ENCODE results near the gene ATG9B.

DNA sequence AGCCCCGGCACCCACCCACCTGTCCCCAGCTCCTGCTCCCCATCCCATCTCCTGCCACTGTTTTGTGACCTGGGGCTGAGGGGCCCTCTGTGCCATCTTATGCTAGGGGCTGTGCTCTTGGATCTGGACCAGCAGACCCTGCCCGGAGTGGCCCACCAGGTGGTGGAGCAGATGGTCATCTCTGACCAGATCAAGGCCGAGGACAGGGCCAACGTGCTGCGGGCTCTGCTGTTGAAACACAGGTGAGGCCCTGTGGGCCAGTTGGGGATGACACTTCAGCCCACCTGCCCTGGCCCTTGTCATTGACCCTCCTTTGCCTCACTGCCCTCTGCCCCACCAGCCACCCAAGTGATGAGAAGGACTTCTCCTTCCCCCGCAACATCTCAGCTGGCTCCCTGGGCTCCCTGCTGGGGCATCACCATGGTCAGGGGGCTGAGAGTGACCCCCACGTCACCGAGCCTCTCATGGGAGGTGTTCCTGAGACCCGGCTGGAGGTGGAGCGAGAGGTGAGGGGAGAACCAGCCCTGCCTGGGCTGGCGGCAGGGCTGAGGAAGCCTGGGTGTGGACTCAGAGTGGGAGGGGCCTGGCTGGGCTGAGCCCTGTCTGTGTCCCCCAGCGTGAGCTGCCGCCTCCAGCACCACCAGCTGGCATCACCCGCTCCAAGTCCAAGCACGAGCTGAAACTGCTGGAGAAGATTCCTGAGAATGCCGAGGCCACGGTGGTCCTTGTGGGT is 45.7 kb upstream of the ATG9B start:
- no peak for TF ChIP-seq TAF1 (IDR thresholded peaks at IDR 0.05; ENCODE audit: borderline replicate concordance, low read depth, low read length)
- TF ChIP-seq POLR2AphosphoS5 (IDR thresholded peaks at IDR 0.05; ENCODE audit: low read depth, low read length) = no peak
- no peak for TF ChIP-seq POLR2A (IDR thresholded peaks at IDR 0.05; ENCODE audit: low read depth, low read length)
